Stimulated activated naive CD4-positive, alpha-beta T cell (primary cell): ENCODE results near the gene ASMTL.
"Not testable (repeated sequence)": the region's sequence is repeated elsewhere in the genome, so short reads cannot be mapped to it uniquely, and the experiment has no call there.

Experiments used
- DNase-seq, 6 experiments: peaks; one replicate each; lab custom pipeline; 2025; lab: John Stamatoyannopoulos, UW

ASMTL gene

GRCh38 chrX:1452516-1453394 lies at the start of gene ASMTL:
Gene ASMTL (minus strand): TSS chrX:1452909. CDS start chrX:1452840, 69 bp downstream.
- DNase-seq = no peak

GRCh38 chrX:1502241-1502640 lies 49.5 kb upstream of the ASMTL start:
- no peak for DNase-seq

DNA sequence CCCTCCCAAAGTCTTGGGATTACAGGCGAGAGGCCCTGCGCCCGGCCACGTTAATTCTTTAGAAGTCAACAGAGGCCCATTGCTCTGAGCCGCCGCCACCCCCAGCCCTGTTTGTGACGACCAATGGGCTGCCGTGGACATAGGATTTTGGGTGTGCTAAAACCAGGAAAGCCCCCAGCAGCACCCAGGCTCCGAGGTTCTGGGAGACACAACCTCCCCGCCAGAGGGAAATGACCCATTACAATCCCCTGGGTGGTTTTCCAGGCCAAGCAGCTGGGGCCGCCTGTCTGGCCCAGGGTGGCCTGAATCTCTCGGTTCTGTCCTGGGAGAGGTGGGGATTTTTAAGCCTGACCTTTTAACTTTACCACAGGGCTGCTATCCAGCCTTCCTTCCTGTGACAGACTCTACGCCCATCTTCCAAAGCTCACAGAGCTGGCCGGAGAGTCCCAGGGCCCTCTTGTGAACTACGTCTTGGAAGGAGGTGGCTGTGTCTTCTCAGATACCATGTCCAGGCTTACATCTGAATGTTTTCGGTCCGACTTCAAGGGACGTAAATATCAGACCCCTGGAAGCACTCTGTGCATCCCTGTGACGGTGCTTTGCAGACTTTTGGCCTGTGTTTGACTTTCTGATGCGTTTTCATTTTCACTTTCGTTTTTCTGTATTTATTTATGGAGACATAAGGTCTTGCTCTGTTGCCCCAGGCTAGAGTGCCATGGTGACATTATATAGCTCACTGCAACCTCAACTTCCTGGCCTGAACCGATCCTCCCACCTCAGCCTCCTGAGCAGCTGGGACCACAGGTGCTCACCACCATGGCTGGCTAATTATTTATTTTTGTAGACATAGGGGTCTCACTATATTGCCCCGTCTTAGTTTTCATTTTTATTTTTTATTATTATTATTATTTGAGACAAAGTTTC lies 48.3 kb upstream of the ASMTL start:
- DNase-seq = peak in 1 of 6 experiments; percentile 20

DNA sequence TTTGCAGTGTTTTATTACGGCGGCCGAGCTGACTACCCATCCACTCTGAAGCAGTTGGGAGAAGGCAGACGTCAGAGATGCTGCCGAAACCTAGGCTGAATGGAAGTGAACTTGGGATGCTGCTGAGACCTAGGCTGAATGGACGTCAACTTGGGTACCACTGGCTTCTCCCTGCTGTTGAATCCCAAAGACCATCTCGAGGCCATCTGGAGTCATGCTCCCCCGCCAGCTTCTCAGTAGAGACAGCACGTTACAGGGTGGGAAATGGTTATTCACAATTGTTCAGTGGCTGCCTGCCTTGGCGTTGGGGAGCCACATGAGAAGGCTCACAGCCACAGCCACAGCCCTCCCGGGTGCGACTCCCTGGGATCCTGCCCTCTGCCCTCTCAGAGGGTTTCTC lies 43.4 kb upstream of the ASMTL start:
- DNase-seq = no peak

DNA sequence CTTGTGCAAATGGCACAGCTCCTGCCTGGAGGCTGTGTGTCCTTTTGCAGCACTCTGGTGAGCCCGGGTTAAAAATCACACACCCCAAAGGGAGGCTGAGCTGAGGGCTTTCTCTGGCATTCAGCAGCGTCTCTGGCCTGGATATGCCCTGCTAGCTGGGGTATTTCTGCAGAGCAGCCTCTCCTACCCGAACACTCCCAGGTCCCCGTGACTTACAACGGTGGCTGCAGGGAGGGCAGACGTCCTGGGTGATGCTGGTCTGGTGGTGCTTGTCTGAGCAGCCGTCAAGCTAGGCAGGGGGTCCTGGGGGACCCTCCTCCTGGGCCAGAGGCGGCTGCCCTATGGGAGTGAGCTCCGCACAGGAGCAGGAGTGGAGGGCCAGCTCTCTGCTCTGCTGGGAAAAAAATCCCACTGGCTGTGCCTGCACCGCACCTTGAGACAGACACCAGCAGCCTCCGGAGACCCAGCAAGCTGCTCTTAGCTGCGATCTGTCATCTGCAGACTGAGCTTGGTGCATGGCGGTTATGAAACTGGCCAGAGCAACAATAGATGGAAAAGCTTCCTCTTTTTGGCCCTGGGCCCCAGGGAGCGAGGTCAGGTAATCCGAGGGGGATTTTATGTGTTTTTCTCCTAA lies 41.3 kb upstream of the ASMTL start:
- peak in 1 of 6 experiments; percentile 37 for DNase-seq

GRCh38 chrX:1493412-1493811 lies 40.7 kb upstream of the ASMTL start:
- peak in 2 of 6 experiments; percentile 22 to 51 for DNase-seq

DNA sequence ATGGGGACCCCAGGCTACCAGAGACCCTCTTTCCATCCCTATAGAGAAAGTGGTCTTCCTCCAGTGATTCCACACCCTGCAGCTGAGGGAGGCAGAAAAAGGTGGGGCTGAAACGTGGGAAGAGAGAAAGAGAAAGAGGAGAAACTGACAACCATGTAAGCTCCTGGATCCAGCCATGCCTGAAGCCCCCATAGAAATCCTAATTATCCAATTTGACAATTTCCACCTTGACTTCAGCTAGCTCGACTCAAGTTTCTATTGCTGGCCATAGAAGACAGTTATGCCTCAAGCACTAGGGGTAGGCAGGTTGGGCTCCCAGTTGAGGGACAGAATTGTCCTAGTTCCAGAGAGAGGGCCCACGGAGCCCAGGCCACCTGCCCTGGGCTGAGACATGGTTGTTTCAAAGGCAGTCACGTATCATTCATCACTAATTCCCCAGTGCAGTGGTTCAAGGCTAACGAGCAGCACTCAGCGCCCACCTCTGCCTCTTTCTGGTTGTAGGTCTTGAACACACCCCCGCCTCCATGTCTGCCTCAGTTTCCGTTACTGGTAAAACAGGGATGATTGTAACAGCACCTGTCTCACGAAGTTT lies 39.8 kb upstream of the ASMTL start:
- DNase-seq = no peak

DNA sequence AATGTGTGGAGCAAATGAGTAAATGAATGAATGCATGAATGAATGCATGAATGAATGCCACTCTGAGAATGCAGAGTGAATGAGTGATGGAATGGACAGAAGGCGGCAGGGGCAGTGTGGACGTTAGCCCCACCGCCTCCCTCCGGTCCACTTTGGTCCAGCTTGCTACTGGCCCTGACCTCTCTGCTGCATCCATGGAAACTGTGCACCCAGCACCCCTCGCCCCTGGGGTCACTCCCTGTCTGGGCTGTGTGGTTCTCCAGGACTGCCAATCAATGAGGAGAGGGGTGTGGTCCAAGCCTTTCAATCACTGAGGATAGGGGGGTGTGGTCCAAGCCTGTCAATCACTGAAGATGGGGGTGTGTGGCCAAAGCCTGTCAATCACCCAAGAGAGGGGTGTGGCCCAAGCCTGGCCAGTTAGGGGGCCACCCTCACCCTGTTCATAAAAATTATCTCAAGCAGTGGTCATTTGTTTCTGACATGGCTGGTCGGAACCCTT lies 39.2 kb upstream of the ASMTL start:
- no peak for DNase-seq

GRCh38 chrX:1491248-1491647 lies 38.5 kb upstream of the ASMTL start:
- not testable (repeated sequence) for DNase-seq

DNA sequence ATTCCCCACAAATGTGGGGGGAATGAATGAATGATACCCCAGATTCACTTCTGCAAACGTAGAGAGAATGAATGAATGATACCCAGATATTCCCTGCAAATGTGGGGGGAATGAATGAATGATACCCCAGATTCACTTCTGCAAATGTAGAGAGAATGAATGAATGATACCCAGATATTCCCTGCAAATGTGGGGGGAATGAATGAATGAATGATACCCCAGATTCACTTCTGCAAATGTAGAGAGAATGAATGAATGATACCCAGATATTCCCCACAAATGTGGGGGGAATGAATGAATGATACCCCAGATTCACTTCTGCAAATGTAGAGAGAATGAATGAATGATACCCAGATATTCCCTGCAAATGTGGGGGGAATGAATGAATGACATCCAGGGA lies 38.0 kb upstream of the ASMTL start:
- not testable (repeated sequence) for DNase-seq

DNA sequence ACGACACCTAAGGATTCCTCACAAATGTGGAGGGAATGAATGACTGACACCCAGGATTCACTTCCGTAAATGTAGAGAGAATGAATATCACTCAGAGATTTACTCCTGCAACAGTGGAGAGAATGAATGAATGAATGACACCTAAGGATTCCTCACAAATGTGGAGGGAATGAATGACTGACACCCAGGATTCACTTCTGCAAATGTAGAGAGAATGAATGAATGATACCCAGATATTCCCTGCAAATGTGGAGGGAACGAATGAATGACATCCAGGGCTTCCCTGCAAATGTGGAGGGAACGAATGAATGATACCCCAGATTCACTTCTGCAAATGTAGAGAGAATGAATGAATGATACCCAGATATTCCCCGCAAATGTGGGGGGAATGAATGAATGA lies 36.6 kb upstream of the ASMTL start:
- DNase-seq = not testable (repeated sequence)

GRCh38 chrX:1488745-1489144 lies 36.0 kb upstream of the ASMTL start:
- DNase-seq = no peak

GRCh38 chrX:1488141-1488540 lies 35.4 kb upstream of the ASMTL start:
- DNase-seq = no peak

DNA sequence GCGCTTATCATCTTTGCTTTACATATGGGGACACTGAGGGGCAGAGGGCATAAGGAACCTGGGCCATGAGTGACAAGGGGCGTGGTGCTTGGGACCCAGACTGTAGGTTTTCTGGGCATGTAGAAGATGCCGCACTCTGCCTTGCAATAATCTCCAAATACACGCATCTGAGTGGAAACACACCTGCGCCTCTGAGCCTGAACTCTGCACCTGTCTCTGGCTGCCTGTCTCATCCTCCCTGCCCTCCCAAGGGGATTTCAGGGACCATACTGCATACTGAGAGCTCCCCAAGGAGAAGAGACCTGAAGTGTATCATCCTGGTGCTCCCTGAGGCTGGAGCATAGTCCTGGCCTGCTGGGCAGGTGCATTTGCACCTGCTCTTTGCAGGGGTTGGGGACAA lies 34.7 kb upstream of the ASMTL start:
- no peak for DNase-seq

DNA sequence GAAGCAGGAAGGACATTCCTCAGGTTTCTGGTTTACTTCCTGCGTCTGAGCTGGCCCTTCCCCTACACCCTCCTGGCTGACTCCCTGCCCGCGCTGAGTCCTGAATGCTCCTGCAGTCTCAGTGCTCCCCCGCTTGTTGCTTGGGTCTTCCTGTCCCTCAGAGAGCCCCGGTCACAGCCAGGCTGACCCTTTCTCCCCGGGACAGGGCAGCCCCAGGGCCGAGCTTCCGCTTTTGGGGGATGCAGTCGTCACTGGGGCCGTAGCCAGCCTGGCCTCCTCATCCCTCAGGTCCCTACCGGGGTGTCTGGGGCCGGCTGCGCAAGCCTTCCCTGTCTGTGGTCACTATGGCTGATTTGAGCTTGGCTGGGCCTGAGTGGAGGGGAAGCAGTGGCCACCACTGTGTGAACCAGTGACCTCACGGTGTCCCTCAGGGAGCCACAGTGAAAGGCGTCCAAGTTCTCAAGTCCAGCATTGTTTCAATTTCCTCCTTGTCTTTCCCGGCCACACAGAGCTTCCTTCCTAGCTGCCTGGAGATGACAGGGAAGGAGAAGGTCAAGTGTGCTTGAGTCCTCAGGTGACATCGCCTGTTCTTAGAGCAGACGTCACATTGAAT lies 34.1 kb upstream of the ASMTL start:
- no peak for DNase-seq

GRCh38 chrX:1486177-1486576 lies 33.5 kb upstream of the ASMTL start:
- DNase-seq = no peak

- DNase-seq = no peak
Observed at GRCh38 chrX:1485033-1485432, 32.3 kb upstream of the ASMTL start.

DNA sequence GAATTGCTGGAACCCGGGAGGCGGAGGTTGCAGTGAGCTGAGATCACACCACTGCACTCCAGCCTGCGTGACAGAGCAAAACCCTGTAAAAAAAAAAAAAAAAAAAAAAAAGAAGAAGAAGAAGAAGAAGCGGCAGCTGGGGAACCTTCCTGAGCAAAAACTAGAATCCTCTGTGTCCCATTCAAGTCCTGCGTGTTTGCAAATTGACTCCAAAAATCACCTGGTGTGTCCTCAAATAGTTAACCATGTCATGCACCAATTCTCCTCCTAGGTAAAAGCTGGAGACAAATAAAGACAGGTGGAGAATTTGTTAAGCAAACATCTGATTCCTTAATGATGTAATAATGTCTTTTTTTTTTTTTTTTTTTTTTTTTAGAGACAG lies 31.9 kb upstream of the ASMTL start:
- no peak for DNase-seq

DNA sequence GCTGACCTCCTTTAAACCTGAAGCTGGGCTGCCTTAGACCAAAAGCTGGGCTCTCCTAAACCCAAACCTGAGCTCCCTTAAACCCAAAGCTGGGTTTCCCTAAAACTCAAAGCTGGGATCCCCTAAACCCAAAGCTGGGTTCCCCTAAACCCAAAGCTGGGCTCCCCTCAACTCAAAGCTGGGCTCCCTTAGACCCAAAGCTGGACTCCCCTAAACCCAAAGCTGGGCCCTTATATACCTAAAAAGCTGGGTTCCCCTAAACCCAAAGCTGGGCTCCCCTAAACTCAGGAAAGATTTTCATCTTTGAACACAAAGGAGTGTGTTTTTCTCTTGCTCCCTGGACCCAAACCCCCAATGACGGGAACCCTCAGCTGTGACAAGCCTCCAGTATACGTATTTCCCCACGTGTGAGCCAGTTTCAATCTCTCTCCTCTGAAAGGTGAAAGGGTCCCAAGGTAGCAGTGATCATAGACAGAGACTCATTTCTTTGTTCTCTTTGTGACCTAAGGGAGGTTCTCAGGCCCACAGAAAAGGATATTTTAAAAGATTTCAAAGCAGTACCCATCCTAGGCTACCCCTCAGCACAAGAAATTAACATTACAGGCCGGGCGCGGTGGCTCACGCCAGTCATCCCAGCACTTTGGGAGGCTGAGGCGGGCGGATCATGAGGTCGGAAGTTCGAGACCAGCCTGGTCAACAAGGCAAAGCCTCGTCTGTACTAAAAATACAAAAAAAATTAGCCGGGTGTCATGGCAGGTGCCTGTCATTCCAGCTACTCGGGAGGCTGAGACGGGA lies 31.3 kb upstream of the ASMTL start:
- DNase-seq = no peak

- DNase-seq = not testable (repeated sequence)
Observed at GRCh38 chrX:1482530-1482928, 29.8 kb upstream of the ASMTL start.
